HG03064 (cell line): Measurements from ENCODE around the gene BIRC5.

ENCODE experiments used
- ATAC-seq: cut with Tn5 transposase; IDR thresholded peaks from one replicate; pipeline ENCODE4 v1.9.1; 2021; ENCODE audit warnings: low read depth; ENCODE audit not compliant: unreplicated experiment

Gene BIRC5

GRCh38 chr17:78271419-78272170, 57.5 kb downstream of the BIRC5 start:
- ATAC-seq = no peak

GRCh38 chr17:78272181-78272913, 58.3 kb downstream of the BIRC5 start:
- no peak for ATAC-seq

- no peak for ATAC-seq
Observed at GRCh38 chr17:78272914-78273258, 58.8 kb downstream of the BIRC5 start.

GRCh38 chr17:78273813-78274212, 59.8 kb downstream of the BIRC5 start:
- no peak for ATAC-seq
